AG04450 (cell line): ENCODE data around the gene LITAF. TPM values are rescaled to one million over a fixed set of nuclear protein-coding genes. Genes with fewer than 3 reads are reported as not detected.
"Not testable (repeated sequence)": the region's sequence is repeated elsewhere in the genome, so short reads cannot be mapped to it uniquely, and the experiment has no call there.

Source experiments
- CTCF ChIA-PET: fragments of 300-600, 350-600 bp; formaldehyde crosslinking; extraction: SDS; loops from one replicate; lab custom pipeline; 2022; ENCODE audit warnings: antibody characterized with exemption, inconsistent platforms; lab: Charles Lee
- POLR2A ChIA-PET: fragments of 350-600 bp; formaldehyde crosslinking; extraction: SDS; loops from one replicate; lab custom pipeline; 2021; ENCODE audit warnings: antibody characterized with exemption, inconsistent platforms; lab: Yijun Ruan, JAX
- DNase-seq: peaks from one replicate; pipeline ENCODE4 v3.0.0-alpha.2; 2011; ENCODE audit warnings: low read depth, low spot score
- H3K27ac ChIP-seq: one replicate; pipeline ENCODE4 v1.5.1; 2012; ENCODE audit warnings: low read depth, low read length, control low read depth
- H3K27me3 ChIP-seq: one replicate; pipeline ENCODE4 v1.6.0; 2012; ENCODE audit warnings: low read length; ENCODE audit not compliant: control insufficient read depth, insufficient read depth
- H3K4me3 ChIP-seq: 2 replicates; pipeline ENCODE4 v1.5.1; 2011; ENCODE audit warnings: mild to moderate bottlenecking, low read depth, low read length, control low read depth
- H3K9me3 ChIP-seq: 2 replicates; pipeline ENCODE4 v1.5.1; 2012; ENCODE audit warnings: low read length; ENCODE audit not compliant: control insufficient read depth, insufficient read depth
- polyA plus RNA-seq: library from polyadenylated mRNA; depleted of rRNA; stranded (reverse); fragments of >200 nt; gene quantifications from 2 replicates; pipeline ENCODE4 v1.2.3, GENCODE V29; 2011
- TF ChIP-seq, protein P1 (sequence below): IDR thresholded peaks from 2 replicates; pipeline ENCODE4 v1.5.1; 2011; ENCODE audit warnings: low read depth, low read length, control low read depth, inconsistent platforms

Gene LITAF
- polyA plus RNA-seq, 1 experiment, result 190 TPM

DNA sequence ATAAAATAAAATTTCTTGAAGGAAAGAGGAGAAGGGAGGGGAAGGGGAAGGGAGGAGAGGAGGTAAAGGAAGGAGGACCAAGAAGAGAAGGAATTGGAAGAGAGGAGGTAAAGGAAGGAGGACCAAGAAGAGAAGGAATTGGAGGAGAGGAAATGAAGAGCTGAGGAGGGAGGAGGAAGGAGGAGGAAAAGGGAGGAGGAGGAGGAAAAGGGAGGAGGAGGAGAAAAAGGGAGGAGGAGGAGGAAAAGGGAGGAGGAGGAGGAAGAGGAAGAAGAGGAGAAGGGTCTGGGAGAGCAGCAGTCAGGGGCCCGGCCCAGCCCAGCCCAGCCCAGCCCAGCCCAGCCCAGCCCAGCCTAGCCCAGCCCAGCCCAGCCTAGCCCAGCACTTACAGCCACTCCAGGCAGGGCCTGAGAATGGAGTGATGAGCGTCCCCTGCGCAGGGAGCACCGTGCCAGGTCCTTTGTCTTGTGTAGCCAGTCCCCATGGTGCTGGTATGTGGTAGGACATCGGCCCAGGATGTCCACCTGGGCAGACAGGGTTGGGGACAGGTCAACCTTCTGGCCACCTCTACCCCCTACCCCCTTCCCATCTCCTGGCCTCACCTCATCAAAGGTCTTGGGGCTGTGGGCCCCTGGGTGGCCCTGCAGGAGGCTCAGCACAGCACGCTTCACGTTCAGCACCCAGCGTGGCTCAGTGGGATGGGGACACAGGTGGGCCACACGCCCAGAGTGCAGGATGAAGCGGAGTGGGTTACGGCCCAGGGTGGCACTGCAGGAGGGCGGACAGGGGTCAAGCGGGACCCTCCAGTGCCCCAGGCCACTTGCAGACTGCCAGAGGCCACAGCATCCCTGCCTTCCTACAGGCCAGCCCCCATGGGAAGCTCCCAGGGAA is 70.9 kb downstream of the LITAF start:
- DNase-seq, result no peak
- peaks cover 23% of the 10 kb centered on the region for H3K27me3 ChIP-seq
- ChIA-PET POLR2A (no interaction called here), CTCF (no interaction called here)
- H3K9me3 ChIP-seq, result no peaks in the 10 kb centered on the region; the same call in 1 of the 2 replicates
- no peak overlapping the region for H3K27ac ChIP-seq
- no peak overlapping the region for H3K4me3 ChIP-seq
- TF ChIP-seq, protein P1, sequence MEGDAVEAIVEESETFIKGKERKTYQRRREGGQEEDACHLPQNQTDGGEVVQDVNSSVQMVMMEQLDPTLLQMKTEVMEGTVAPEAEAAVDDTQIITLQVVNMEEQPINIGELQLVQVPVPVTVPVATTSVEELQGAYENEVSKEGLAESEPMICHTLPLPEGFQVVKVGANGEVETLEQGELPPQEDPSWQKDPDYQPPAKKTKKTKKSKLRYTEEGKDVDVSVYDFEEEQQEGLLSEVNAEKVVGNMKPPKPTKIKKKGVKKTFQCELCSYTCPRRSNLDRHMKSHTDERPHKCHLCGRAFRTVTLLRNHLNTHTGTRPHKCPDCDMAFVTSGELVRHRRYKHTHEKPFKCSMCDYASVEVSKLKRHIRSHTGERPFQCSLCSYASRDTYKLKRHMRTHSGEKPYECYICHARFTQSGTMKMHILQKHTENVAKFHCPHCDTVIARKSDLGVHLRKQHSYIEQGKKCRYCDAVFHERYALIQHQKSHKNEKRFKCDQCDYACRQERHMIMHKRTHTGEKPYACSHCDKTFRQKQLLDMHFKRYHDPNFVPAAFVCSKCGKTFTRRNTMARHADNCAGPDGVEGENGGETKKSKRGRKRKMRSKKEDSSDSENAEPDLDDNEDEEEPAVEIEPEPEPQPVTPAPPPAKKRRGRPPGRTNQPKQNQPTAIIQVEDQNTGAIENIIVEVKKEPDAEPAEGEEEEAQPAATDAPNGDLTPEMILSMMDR, result no peak

DNA sequence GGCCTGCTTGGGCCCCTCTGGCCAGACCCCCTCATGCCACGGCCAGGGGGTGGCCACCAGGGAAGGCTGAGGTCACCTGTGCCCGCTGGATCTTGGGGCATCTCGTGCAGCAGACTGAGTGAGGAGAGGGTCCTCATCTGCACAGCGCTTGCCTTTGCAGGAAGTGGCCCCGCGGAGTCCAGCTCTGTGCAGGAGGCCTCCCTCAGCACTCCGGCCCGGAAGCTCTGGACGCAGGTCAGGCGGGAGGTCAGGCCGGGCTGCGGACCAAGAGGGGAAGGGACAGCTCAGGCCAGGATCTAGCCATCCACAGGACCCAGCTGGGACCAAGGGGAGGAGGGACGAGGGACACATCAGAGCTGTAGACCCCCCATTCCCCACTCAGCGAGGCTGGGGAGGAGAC is 72.4 kb downstream of the LITAF start:
- no peak overlapping the region for H3K27ac ChIP-seq
- TF ChIP-seq, protein P1, result no peak
- no peak overlapping the region for H3K4me3 ChIP-seq
- CTCF ChIA-PET, result no interaction called here
- DNase-seq, result no peak
- H3K9me3 ChIP-seq, result no peaks in the 10 kb centered on the region; the same call in 1 of the 2 replicates
- H3K27me3 ChIP-seq, result peaks cover 23% of the 10 kb centered on the region
- POLR2A ChIA-PET, result no interaction called here

DNA sequence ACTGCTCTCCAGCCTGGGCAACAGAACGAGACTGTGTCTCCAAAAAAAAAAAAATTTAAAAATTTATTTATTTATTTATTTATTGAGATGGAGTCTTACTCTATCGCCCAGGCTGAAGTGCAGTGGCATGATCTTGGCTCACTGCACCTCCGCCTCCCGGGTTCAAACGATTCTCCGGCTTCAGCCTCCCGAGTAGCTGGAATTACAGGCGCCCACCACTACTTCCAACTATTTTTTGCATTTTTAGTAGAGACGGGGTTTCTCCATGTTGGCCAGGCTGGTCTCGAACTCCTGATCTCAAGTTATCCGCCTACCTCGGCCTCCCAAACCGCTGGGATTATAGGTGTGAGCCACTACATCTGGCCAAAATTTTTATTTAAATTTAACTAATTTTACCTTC is 73.4 kb downstream of the LITAF start:
- DNase-seq, H3K4me3 ChIP-seq, POLR2A ChIA-PET, H3K27ac ChIP-seq, H3K9me3 ChIP-seq: not testable (repeated sequence)
- CTCF ChIA-PET, result interaction anchor here (0.6 kb wide), 1 partner anchor 551 kb away, joined by 7 read pairs; no protein-coding TSS in a partner anchor
- H3K27me3 ChIP-seq, result peaks cover 20% of the 10 kb centered on the region

DNA sequence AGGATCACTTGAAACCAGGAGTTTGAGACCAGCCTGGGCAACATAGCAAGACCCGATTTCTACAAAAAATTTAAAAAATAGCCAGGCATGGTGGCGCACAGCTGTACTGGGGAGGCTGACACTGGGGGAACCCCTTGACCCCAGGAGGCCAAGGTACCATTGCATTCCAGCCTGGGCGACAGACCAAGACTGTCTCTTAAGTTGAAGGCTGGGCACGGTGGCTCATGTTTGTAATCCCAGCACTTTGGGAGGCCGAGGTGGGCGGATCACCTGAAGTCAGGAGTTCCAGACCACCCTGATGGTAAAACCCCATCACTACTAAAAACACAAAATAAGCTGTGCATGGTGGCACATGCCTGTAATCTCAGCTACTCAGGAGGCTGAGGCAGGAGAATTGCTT is 74.9 kb downstream of the LITAF start:
- no peak for DNase-seq
- ChIA-PET CTCF (interaction anchor here (0.7 kb wide), 1 partner anchor 20 kb away, joined by 3 read pairs; no protein-coding TSS in a partner anchor), POLR2A (no interaction called here)
- Histone ChIP-seq H3K27me3 (peaks cover 11% of the 10 kb centered on the region), H3K9me3 (no peaks in the 10 kb centered on the region; the same call in 1 of the 2 replicates), H3K27ac (no peak overlapping the region), H3K4me3 (no peak overlapping the region)
- TF ChIP-seq, protein P1, result no peak

DNA sequence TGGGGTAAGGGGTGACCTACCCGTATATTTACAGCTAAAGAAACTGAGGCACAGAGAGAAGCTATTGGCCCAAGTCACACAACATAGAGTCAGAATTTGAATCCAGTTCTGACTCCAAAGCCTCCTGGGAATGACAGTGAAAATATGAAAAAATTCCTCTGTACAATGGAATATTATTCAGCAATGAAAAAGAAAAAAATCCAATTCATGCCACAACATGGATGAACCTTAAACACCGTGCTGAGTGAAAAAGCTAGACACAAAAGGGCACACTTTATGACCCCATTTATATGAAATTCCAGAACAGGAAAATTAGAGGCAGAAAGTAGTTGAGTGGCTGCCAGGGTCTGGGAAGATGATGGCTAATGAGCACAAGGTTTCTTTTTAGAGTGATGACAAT is 75.4 kb downstream of the LITAF start:
- peaks cover 8% of the 10 kb centered on the region for H3K27me3 ChIP-seq
- no peak for DNase-seq
- no peak overlapping the region for H3K4me3 ChIP-seq
- CTCF ChIA-PET, result no interaction called here
- TF ChIP-seq, protein P1, result no peak
- H3K9me3 ChIP-seq, result no peaks in the 10 kb centered on the region; the same call in 1 of the 2 replicates
- POLR2A ChIA-PET, result no interaction called here
- H3K27ac ChIP-seq, result no peak overlapping the region
